Measurements from ENCODE around the gene IPPK.

Gene IPPK

GRCh38 chr9:92664394-92665152, 5.4 kb downstream of the IPPK start:
- Histone ChIP-seq H3K4me1 (peaks cover 10% of the 10 kb centered on the region), H3K27me3 (ENCODE audit: control insufficient read depth, insufficient read depth, low read length) (no peaks in the 10 kb centered on the region), H3K79me2 (peaks cover 13% of the 10 kb centered on the region), H3K4me3 (ENCODE audit: low read depth, low read length) (no peak overlapping the region), H3K9ac (no peak overlapping the region), H3K9me3 (ENCODE audit: control insufficient read depth, low read length) (no peaks in the 10 kb centered on the region), H3K4me2 (ENCODE audit: low read length) (no peak overlapping the region), H3K27ac (peak overlapping the region; percentile 35), H2AFZ (no peak overlapping the region), H3K36me3 (ENCODE audit: control insufficient read depth, insufficient read depth, low read length) (no peaks in the 10 kb centered on the region)
- no peak for TF ChIP-seq CTCF (IDR thresholded peaks at IDR 0.05)

GRCh38 chr9:92663951-92664350, 6.0 kb downstream of the IPPK start:
- no peaks in the 10 kb centered on the region for H3K9me3 ChIP-seq (ENCODE audit: control insufficient read depth, low read length)
- TF ChIP-seq CTCF (IDR thresholded peaks at IDR 0.05) = no peak
- no peak overlapping the region for H3K4me2 ChIP-seq (ENCODE audit: low read length)
- no peak overlapping the region for H3K9ac ChIP-seq
- no peak overlapping the region for H2AFZ ChIP-seq
- no peaks in the 10 kb centered on the region for H3K36me3 ChIP-seq (ENCODE audit: control insufficient read depth, insufficient read depth, low read length)
- H3K79me2 ChIP-seq = peaks cover 13% of the 10 kb centered on the region
- H3K4me1 ChIP-seq = peaks cover 10% of the 10 kb centered on the region
- H3K27ac ChIP-seq = no peak overlapping the region
- H3K4me3 ChIP-seq (ENCODE audit: low read depth, low read length) = no peak overlapping the region
- H3K27me3 ChIP-seq (ENCODE audit: control insufficient read depth, insufficient read depth, low read length) = no peaks in the 10 kb centered on the region

- Histone ChIP-seq H3K9ac (no peak overlapping the region), H3K36me3 (ENCODE audit: control insufficient read depth, insufficient read depth, low read length) (no peaks in the 10 kb centered on the region), H3K27ac (no peak overlapping the region), H3K79me2 (peaks cover 13% of the 10 kb centered on the region), H3K27me3 (ENCODE audit: control insufficient read depth, insufficient read depth, low read length) (no peaks in the 10 kb centered on the region), H3K4me2 (ENCODE audit: low read length) (no peak overlapping the region), H3K4me1 (peaks cover 10% of the 10 kb centered on the region), H3K9me3 (ENCODE audit: control insufficient read depth, low read length) (no peaks in the 10 kb centered on the region), H2AFZ (no peak overlapping the region), H3K4me3 (ENCODE audit: low read depth, low read length) (no peak overlapping the region)
- no peak for TF ChIP-seq CTCF (IDR thresholded peaks at IDR 0.05)
These were observed 6.8 kb downstream of the IPPK start for GRCh38 chr9:92663126-92663525.

- no peak overlapping the region for H3K27ac ChIP-seq
- H3K4me3 ChIP-seq (ENCODE audit: low read depth, low read length) = no peak overlapping the region
- H3K36me3 ChIP-seq (ENCODE audit: control insufficient read depth, insufficient read depth, low read length) = no peaks in the 10 kb centered on the region
- no peak overlapping the region for H2AFZ ChIP-seq
- H3K9ac ChIP-seq = no peak overlapping the region
- no peak for TF ChIP-seq CTCF (IDR thresholded peaks at IDR 0.05)
- peaks cover 10% of the 10 kb centered on the region for H3K4me1 ChIP-seq
- no peak overlapping the region for H3K4me2 ChIP-seq (ENCODE audit: low read length)
- no peaks in the 10 kb centered on the region for H3K27me3 ChIP-seq (ENCODE audit: control insufficient read depth, insufficient read depth, low read length)
- H3K79me2 ChIP-seq = peaks cover 17% of the 10 kb centered on the region
- no peaks in the 10 kb centered on the region for H3K9me3 ChIP-seq (ENCODE audit: control insufficient read depth, low read length)
These were observed 8.2 kb downstream of the IPPK start for GRCh38 chr9:92661743-92662142.

GRCh38 chr9:92661127-92661526, 8.8 kb downstream of the IPPK start:
- Histone ChIP-seq H3K4me3 (ENCODE audit: low read depth, low read length) (no peak overlapping the region), H3K9me3 (ENCODE audit: control insufficient read depth, low read length) (no peaks in the 10 kb centered on the region), H3K36me3 (ENCODE audit: control insufficient read depth, insufficient read depth, low read length) (no peaks in the 10 kb centered on the region), H3K4me1 (peaks cover 10% of the 10 kb centered on the region), H3K27ac (no peak overlapping the region), H3K9ac (no peak overlapping the region), H2AFZ (no peak overlapping the region), H3K27me3 (ENCODE audit: control insufficient read depth, insufficient read depth, low read length) (no peaks in the 10 kb centered on the region), H3K79me2 (peaks cover 17% of the 10 kb centered on the region), H3K4me2 (ENCODE audit: low read length) (no peak overlapping the region)
- no peak for TF ChIP-seq CTCF (IDR thresholded peaks at IDR 0.05)
